ENCODE results near the gene PIBF1.

PIBF1 gene

GRCh38 chr13:73061876-73062275, 279.9 kb downstream of the PIBF1 start:
- DNase-seq, result no peak

DNA sequence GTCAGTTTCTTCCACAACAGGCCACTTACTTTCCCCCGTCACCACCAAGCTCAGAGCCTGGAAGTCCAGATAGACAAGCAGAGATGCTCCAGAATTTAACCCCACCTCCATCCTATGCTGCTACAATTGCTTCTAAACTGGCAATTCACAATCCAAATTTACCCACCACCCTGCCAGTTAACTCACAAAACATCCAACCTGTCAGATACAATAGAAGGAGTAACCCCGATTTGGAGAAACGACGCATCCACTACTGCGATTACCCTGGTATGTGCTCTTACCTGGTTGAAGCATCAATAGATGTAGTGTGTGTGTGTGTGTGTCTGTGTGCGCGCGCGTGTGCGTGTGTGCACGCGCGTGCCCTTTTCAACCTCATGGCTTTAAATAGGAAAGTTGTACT, 280.5 kb downstream of the PIBF1 start:
- DNase-seq, result no peak

DNA sequence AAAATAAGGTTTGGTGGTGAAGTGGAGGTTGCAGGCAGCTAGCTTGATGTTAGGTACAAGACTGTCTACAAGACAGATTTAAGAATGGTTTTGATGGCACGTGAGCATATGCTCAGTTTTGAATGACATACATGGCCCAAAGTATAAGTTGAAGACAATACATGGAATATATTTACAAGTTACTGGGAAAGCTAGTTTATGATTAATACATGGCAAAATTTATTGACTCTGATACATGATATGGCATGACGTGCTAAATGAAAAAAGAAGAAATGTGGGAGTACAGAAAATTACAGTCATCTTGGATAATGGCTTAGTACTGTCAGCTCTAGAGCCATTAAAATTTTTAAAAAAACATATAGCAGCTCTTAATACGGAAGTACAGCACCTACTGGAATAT, 281.2 kb downstream of the PIBF1 start:
- no peak for DNase-seq

- DNase-seq, result no peak
Observed at GRCh38 chr13:73065036-73065435, 283.1 kb downstream of the PIBF1 start.

GRCh38 chr13:73065665-73066340, 283.9 kb downstream of the PIBF1 start:
- no peak for DNase-seq

Data from retina (tissue), 1 donor.